IMR-90 (cell line): ENCODE results near the gene CRAMP1. TPM values are rescaled to one million over a fixed set of nuclear protein-coding genes. Genes with fewer than 3 reads are reported as not detected.

Experiments used
- ATAC-seq: fragments of 200-7000 bp; cut with Tn5 transposase; 2 replicates; pipeline ENCODE4 v1.9.1; 2020; ENCODE audit warnings: low read depth, mild to moderate bottlenecking, moderate library complexity
- BruUV-seq: library from RNA; stranded (reverse); fragments of 400-500 nt; replicated peaks from 2 replicates; lab custom pipeline; 2021; lab: Mats Ljungman, UMichigan
- CTCF ChIA-PET: fragments of 300-600 bp; formaldehyde crosslinking; extraction: SDS; loops from one replicate; lab custom pipeline; 2021; ENCODE audit warnings: antibody characterized with exemption; lab: Yijun Ruan, JAX
- POLR2A ChIA-PET: fragments of 300-600 bp; sonication (Branson Sonifier 250); formaldehyde crosslinking; loops from one replicate; lab custom pipeline; 2022; ENCODE audit warnings: antibody characterized with exemption; ENCODE audit not compliant: unreplicated experiment; lab: Charles Lee
- DNase-seq: peaks from one replicate; pipeline ENCODE4 v3.0.0; 2013
- H2AFZ ChIP-seq: replicated peaks from 2 replicates; pipeline ENCODE3; 2013; ENCODE audit warnings: low read length, mild to moderate bottlenecking; ENCODE audit not compliant: poor library complexity
- H2AK5ac ChIP-seq: 2 replicates; pipeline ENCODE4 v1.6.1; 2013; ENCODE audit warnings: low read depth, low read length, inconsistent platforms
- H2AK9ac ChIP-seq: replicated peaks from 2 replicates; pipeline ENCODE3; 2013; ENCODE audit warnings: mild to moderate bottlenecking, low read depth, low read length, moderate library complexity; ENCODE audit not compliant: poor library complexity
- H2BK120ac ChIP-seq: 2 replicates; pipeline ENCODE4 v1.6.1; 2013; ENCODE audit warnings: low read depth, low read length, inconsistent platforms
- H2BK15ac ChIP-seq: 3 replicates; pipeline ENCODE4 v1.6.1; 2013; ENCODE audit warnings: low read depth, low read length, inconsistent platforms
- H2BK20ac ChIP-seq: 2 replicates; pipeline ENCODE4 v1.6.1; 2013; ENCODE audit warnings: low read depth, mild to moderate bottlenecking, inconsistent platforms, low read length, moderate library complexity
- H2BK5ac ChIP-seq: 2 replicates; pipeline ENCODE4 v1.6.1; 2013; ENCODE audit warnings: mild to moderate bottlenecking, low read depth, low read length, inconsistent platforms; ENCODE audit not compliant: poor library complexity, severe bottlenecking
- H3K14ac ChIP-seq: replicated peaks from 2 replicates; pipeline ENCODE4 v1.6.1; 2013; ENCODE audit warnings: low read depth, low read length, inconsistent platforms
- H3K18ac ChIP-seq: 2 replicates; pipeline ENCODE4 v1.6.1; 2013; ENCODE audit warnings: low read depth, low read length, control low read depth
- H3K23ac ChIP-seq: 2 replicates; pipeline ENCODE4 v1.6.1; 2013; ENCODE audit warnings: low read depth, low read length, inconsistent platforms
- H3K27ac ChIP-seq: 2 replicates; pipeline ENCODE4 v1.5.1; 2013; ENCODE audit warnings: mild to moderate bottlenecking, control low read depth, low read length; ENCODE audit not compliant: insufficient read depth
- H3K27me3 ChIP-seq: 2 replicates; pipeline ENCODE4 v1.6.1; 2013; ENCODE audit warnings: low read length; ENCODE audit not compliant: control insufficient read depth, insufficient read depth
- H3K36me3 ChIP-seq: 2 replicates; pipeline ENCODE4 v1.6.1; 2013; ENCODE audit warnings: low read length, mixed read lengths; ENCODE audit not compliant: control insufficient read depth, insufficient read depth
- H3K4ac ChIP-seq: 2 replicates; pipeline ENCODE4 v1.6.1; 2013; ENCODE audit warnings: low read depth, low read length, inconsistent platforms
- H3K4me1 ChIP-seq: 2 replicates; pipeline ENCODE4 v1.6.1; 2013; ENCODE audit warnings: low read length, mixed read lengths; ENCODE audit not compliant: control insufficient read depth, insufficient read depth
- H3K4me2 ChIP-seq: 2 replicates; pipeline ENCODE4 v1.6.1; 2013; ENCODE audit warnings: low read depth, mild to moderate bottlenecking, control low read depth, low read length, moderate library complexity
- H3K4me3 ChIP-seq: 2 replicates; pipeline ENCODE4 v1.5.1; 2013; ENCODE audit warnings: low read depth, mild to moderate bottlenecking, control low read depth, low read length, moderate library complexity; ENCODE audit not compliant: insufficient read depth
- H3K56ac ChIP-seq: 2 replicates; pipeline ENCODE4 v1.6.1; 2013; ENCODE audit warnings: low read length, inconsistent platforms; ENCODE audit not compliant: insufficient read depth; ENCODE audit errors: extremely low read depth
- H3K79me1 ChIP-seq, 2 experiments: 2 replicates each; pipeline ENCODE4 v1.6.1; 2013; ENCODE audit warnings: low read length in 2 of 2, inconsistent platforms in 1 of 2, low read depth in 1 of 2
- H3K9ac ChIP-seq: 2 replicates; pipeline ENCODE4 v1.6.1; 2013; ENCODE audit warnings: low read depth, low read length, control low read depth
- H3K9me1 ChIP-seq: 2 replicates; pipeline ENCODE4 v1.6.1; 2013; ENCODE audit warnings: low read length, inconsistent platforms; ENCODE audit not compliant: insufficient read depth
- H3K9me3 ChIP-seq: 2 replicates; pipeline ENCODE4 v1.6.1; 2013; ENCODE audit warnings: low read length; ENCODE audit not compliant: control insufficient read depth, insufficient read depth
- H4K20me1 ChIP-seq: 2 replicates; pipeline ENCODE4 v1.6.1; 2013; ENCODE audit warnings: low read length, inconsistent platforms; ENCODE audit not compliant: insufficient read depth
- H4K5ac ChIP-seq: 2 replicates; pipeline ENCODE4 v1.6.1; 2013; ENCODE audit warnings: mild to moderate bottlenecking, low read depth, low read length, control low read depth
- H4K8ac ChIP-seq, 2 experiments: 2 replicates each; pipeline ENCODE4 v1.6.1; 2013; ENCODE audit warnings: low read depth in 2 of 2, low read length in 2 of 2, control low read depth in 1 of 2, inconsistent platforms in 1 of 2
- H4K91ac ChIP-seq: 2 replicates; pipeline ENCODE4 v1.6.1; 2013; ENCODE audit warnings: low read depth, low read length, inconsistent platforms; ENCODE audit not compliant: insufficient read depth
- BHLHE40 ChIP-seq: fragments of 150-350 bp; IDR thresholded peaks from 2 replicates; pipeline ENCODE4 v1.6.1; 2016; ENCODE audit warnings: mild to moderate bottlenecking, low read depth, low read length
- CEBPB ChIP-seq: IDR thresholded peaks from 2 replicates; pipeline ENCODE4 v1.6.1; 2012; ENCODE audit warnings: low read depth, low read length, improper control_type of control experiment
- CTCF ChIP-seq: conservative IDR thresholded peaks from 2 replicates; pipeline ENCODE4 v1.5.1; 2012; ENCODE audit warnings: mild to moderate bottlenecking, low read depth, low read length, improper control_type of control experiment
- ELK1 ChIP-seq: fragments of 150-350 bp; IDR thresholded peaks from 2 replicates; pipeline ENCODE4 v1.6.1; 2016; ENCODE audit warnings: low read depth, mild to moderate bottlenecking, low read length, moderate library complexity, borderline replicate concordance
- MAFK ChIP-seq: IDR thresholded peaks from 2 replicates; pipeline ENCODE4 v1.6.1; 2012; ENCODE audit warnings: low read depth, low read length, improper control_type of control experiment
- MAZ ChIP-seq: IDR thresholded peaks from 2 replicates; pipeline ENCODE4 v1.6.1; 2012; ENCODE audit warnings: low read depth, mild to moderate bottlenecking, low read length, improper control_type of control experiment, moderate library complexity, borderline replicate concordance
- MXI1 ChIP-seq: IDR thresholded peaks from 2 replicates; pipeline ENCODE4 v1.6.1; 2012; ENCODE audit warnings: low read depth, mild to moderate bottlenecking, low read length, moderate library complexity, borderline replicate concordance
- POLR2A ChIP-seq: IDR thresholded peaks from 2 replicates; pipeline ENCODE4 v1.6.1; 2012; ENCODE audit warnings: mild to moderate bottlenecking, low read depth, low read length
- RCOR1 ChIP-seq: IDR thresholded peaks from 2 replicates; pipeline ENCODE4 v1.6.1; 2012; ENCODE audit warnings: mild to moderate bottlenecking, low read length, improper control_type of control experiment; ENCODE audit not compliant: insufficient replicate concordance
- SMC3 ChIP-seq: fragments of 150-350 bp; IDR thresholded peaks from 2 replicates; pipeline ENCODE4 v1.6.1; 2016; ENCODE audit warnings: low read depth, mild to moderate bottlenecking, antibody characterized with exemption, low read length, moderate library complexity
- USF2 ChIP-seq: fragments of 150-350 bp; IDR thresholded peaks from 2 replicates; pipeline ENCODE4 v1.6.1; 2017; ENCODE audit warnings: mild to moderate bottlenecking, antibody characterized with exemption, low read length, low read depth
- WGBS, 2 experiments: methylation state at CpG; one replicate each; pipeline versions ENCODE4 v1.1.5 to v1.1.7; 2013; ENCODE audit warnings: missing lambda C conversion rate in 2 of 2; ENCODE audit not compliant: insufficient read length in 1 of 2; ENCODE audit errors: extremely low coverage in 2 of 2; 5-methylcytosine and 5-hydroxymethylcytosine counted together
- dilution Hi-C: fragments of 300-500 bp; cut with HindIII; formaldehyde crosslinking; loops from one replicate; pipeline ENCODE4 v1.14.3; 2018; ENCODE audit warnings: low sequenced_read_pairs; ENCODE audit not compliant: unreplicated experiment
- in situ Hi-C: fragments of 300-500 bp; cut with MboI; formaldehyde crosslinking; loops from 3 replicates; pipeline ENCODE4 v1.14.3; 2019; ENCODE audit warnings: low sequenced_read_pairs, inconsistent platforms, mixed read lengths
- intact Hi-C: fragments of 100-400 bp; cut with micrococcal nuclease; formaldehyde crosslinking; loops from 2 replicates; pipeline ENCODE4 v1.10.0; 2022
- polyA plus RNA-seq, 3 experiments: library from polyadenylated mRNA; depleted of rRNA; stranded (reverse); fragments of >200 nt; gene quantifications; 2 replicates each; pipeline ENCODE4 v1.2.3, GENCODE V29; 2012; ENCODE audit warnings: low replicate concordance in 1 of 3
- total RNA-seq: library from RNA; depleted of rRNA; stranded (reverse); fragments of >200 nt; gene quantifications from 2 replicates; pipeline ENCODE4 v1.2.3, GENCODE V29; 2012

Gene CRAMP1
- total and polyA plus RNA-seq, 2 of the 4 experiments (the other 2 are of a cell fraction), result 3.2 to 12.0 TPM

GRCh38 chr16:1657841-1658240 lies 45.7 kb downstream of the CRAMP1 start:
- Histone ChIP-seq H2BK20ac (no peak overlapping the region), H3K14ac (no peak overlapping the region), H2BK15ac (no peak overlapping the region), H2BK120ac (no peak overlapping the region), H2AK5ac (no peak overlapping the region), H4K91ac (no peak overlapping the region), H3K23ac (no peak overlapping the region), H3K27me3 (no peaks in the 10 kb centered on the region), H3K4me2 (no peak overlapping the region), H3K4me1 (no peaks in the 10 kb centered on the region), H3K9ac (no peak overlapping the region), H4K5ac (no peak overlapping the region), H2AFZ (peak overlapping the region; percentile 33), H3K56ac (no peak overlapping the region), H3K9me3 (no peaks in the 10 kb centered on the region), H3K36me3 (peaks cover 80% of the 10 kb centered on the region), H3K18ac (no peak overlapping the region), H4K20me1 (peaks cover 4% of the 10 kb centered on the region; the same call in 1 of the 2 replicates), H4K8ac (no peak overlapping the region), H3K9me1 (no peaks in the 10 kb centered on the region), H3K4me3 (no peak overlapping the region), H3K79me1 (peaks cover 0 to 6% of the 10 kb centered on the region in 2 experiments; a peak in 1 of 4 replicates), H3K4ac (no peak overlapping the region), H2BK5ac (no peak overlapping the region), H3K27ac (no peak overlapping the region), H2AK9ac (no peak overlapping the region)
- ChIA-PET CTCF (no interaction called here), POLR2A (no interaction called here)
- no peak for ATAC-seq
- no peak for TF ChIP-seq POLR2A
- no peak for TF ChIP-seq ELK1
- no peak for TF ChIP-seq MXI1
- no peak for TF ChIP-seq CEBPB
- no peak for TF ChIP-seq CTCF
- no peak for TF ChIP-seq USF2
- no peak for TF ChIP-seq MAFK
- no peak for TF ChIP-seq BHLHE40
- TF ChIP-seq RCOR1, result no peak
- no peak for TF ChIP-seq MAZ
- no peak for TF ChIP-seq SMC3
- no TSS peak for BruUV-seq
- WGBS, 2 experiments, result 90% methylated on average over 5 of the region's 13 CpGs; no CpG with 5 or more reads in 1 of the 2 experiments
- no peak for DNase-seq
- intact Hi-C loops, result no loop called here
- in situ Hi-C loops, result no loop called here
- dilution Hi-C loops, result no loop called here
